Progenitor cell of endocrine pancreas (in vitro differentiated cells): ENCODE measurements around the gene DBNDD1. TPM values are rescaled to one million over a fixed set of nuclear protein-coding genes. Genes with fewer than 3 reads are reported as not detected.

Source experiments
- DNase-seq: peaks from one replicate; pipeline ENCODE4 v3.0.0; 2021; ENCODE audit warnings: low spot score; ENCODE audit not compliant: unreplicated experiment
- H3K27ac Mint-ChIP-seq: 2 replicates; pipeline ENCODE4 v1.8.0; 2021; ENCODE audit warnings: mild to moderate bottlenecking, moderate library complexity, mixed read lengths
- H3K27me3 Mint-ChIP-seq: 2 replicates; pipeline ENCODE4 v1.8.0; 2021; ENCODE audit warnings: mixed read lengths
- H3K36me3 Mint-ChIP-seq: 2 replicates; pipeline ENCODE4 v1.8.0; 2022; ENCODE audit warnings: mixed read lengths; ENCODE audit not compliant: insufficient read depth
- H3K4me1 Mint-ChIP-seq: 2 replicates; pipeline ENCODE4 v1.8.0; 2021; ENCODE audit warnings: low read depth, mixed read lengths
- H3K4me3 Mint-ChIP-seq: 2 replicates; pipeline ENCODE4 v1.8.0; 2021; ENCODE audit warnings: low read depth, mild to moderate bottlenecking, moderate library complexity, mixed read lengths
- H3K9me3 Mint-ChIP-seq: 2 replicates; pipeline ENCODE4 v1.8.0; 2021; ENCODE audit warnings: low read depth, mixed read lengths
- total RNA-seq: library from RNA; stranded (reverse); gene quantifications from 2 replicates; pipeline ENCODE4 v1.2.1, GENCODE V29; 2021
- TF ChIP-seq, protein P1 (sequence below): fragments of 200-600 bp; sonication (generic); IDR thresholded peaks from one replicate; pipeline ENCODE4 v1.5.0; 2021; ENCODE audit warnings: antibody characterized with exemption, mild to moderate bottlenecking; ENCODE audit not compliant: unreplicated experiment

Gene DBNDD1
- total RNA-seq, 1 donor from 2014 or later, result 57.4 TPM

DNA sequence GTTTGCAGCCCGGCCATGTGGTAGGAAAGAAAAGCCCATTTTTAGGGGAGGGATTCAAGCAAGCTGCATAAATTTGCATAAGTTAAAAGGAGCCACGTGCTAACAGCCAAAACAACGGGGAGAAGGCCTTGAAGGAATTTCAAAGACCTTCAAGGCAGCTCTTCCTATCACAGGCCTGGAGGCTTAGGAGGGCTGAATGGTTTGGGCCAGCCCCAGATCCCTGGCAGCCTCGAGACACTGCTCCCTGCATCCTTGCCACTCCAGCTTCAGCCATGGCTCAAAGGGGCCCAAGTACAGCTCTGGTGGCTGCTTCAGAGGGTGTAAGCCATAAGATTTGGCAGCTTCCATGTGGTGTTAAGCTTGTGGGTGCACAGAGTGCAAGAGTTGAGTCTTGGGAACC, 35.3 kb upstream of the DBNDD1 start:
- Mint-ChIP-seq H3K4me1 (no peaks in the 10 kb centered on the region), H3K9me3 (peaks cover 20% of the 10 kb centered on the region), H3K27me3 (peaks cover 20% of the 10 kb centered on the region), H3K4me3 (no peak overlapping the region), H3K27ac (no peak overlapping the region), H3K36me3 (peaks cover 2% of the 10 kb centered on the region)
- DNase-seq, result no peak
- TF ChIP-seq, protein P1, sequence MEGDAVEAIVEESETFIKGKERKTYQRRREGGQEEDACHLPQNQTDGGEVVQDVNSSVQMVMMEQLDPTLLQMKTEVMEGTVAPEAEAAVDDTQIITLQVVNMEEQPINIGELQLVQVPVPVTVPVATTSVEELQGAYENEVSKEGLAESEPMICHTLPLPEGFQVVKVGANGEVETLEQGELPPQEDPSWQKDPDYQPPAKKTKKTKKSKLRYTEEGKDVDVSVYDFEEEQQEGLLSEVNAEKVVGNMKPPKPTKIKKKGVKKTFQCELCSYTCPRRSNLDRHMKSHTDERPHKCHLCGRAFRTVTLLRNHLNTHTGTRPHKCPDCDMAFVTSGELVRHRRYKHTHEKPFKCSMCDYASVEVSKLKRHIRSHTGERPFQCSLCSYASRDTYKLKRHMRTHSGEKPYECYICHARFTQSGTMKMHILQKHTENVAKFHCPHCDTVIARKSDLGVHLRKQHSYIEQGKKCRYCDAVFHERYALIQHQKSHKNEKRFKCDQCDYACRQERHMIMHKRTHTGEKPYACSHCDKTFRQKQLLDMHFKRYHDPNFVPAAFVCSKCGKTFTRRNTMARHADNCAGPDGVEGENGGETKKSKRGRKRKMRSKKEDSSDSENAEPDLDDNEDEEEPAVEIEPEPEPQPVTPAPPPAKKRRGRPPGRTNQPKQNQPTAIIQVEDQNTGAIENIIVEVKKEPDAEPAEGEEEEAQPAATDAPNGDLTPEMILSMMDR, result no peak

DNA sequence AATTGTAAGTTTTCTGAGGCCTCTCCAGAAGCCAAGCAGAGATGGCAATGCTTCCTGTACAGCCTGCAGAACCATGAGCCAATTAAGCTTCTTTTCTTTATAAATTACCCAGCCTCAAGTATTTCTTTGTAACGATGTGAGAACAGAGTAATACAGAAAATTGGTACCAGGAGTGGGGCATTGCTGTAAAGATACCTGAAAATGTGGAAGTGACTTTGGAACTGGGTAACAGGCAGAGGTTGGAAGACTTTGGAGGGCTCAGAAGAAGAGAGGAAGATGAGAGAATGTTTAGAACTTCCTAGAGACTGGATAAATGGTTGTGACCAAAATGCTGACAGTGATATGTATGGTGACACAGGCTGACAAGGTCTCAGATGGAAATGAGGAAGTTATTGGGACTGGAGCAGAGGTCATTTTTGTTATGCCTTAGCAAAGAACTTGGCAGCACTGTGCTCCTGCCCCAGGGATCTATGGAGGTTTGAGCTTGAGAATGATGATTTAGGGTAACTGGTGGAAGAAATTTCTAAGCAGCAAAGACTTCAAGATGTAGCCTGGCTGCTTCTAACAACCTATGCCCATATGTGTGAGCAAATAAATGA, 34.7 kb upstream of the DBNDD1 start:
- TF ChIP-seq, protein P1, result no peak
- no peak for DNase-seq
- Mint-ChIP-seq H3K27me3 (peaks cover 22% of the 10 kb centered on the region), H3K9me3 (peaks cover 20% of the 10 kb centered on the region), H3K36me3 (peaks cover 2% of the 10 kb centered on the region), H3K27ac (no peak overlapping the region), H3K4me3 (no peak overlapping the region), H3K4me1 (no peaks in the 10 kb centered on the region)

DNA sequence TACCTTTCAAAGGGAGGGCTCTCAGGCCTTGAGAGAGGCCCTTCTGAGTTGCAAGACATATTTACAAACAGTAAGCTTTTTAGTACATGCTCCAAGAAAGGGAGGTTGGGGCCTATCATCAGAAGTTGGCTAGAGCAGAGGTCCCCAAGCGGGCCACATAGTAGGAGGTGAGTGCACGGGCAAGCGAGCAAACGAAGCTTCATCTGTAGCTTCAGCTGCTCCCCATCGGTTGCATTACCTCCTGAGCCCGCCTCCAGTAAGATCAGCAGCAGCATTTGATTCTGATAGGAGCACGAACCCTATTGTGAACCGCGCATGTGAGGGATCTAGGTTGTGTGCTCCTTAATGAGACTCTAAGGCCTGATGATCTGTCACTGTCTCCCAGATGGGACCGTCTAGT, 31.7 kb upstream of the DBNDD1 start:
- DNase-seq, result no peak
- Mint-ChIP-seq H3K4me3 (no peak overlapping the region), H3K4me1 (peaks cover 3% of the 10 kb centered on the region), H3K36me3 (peaks cover 2% of the 10 kb centered on the region), H3K27ac (no peak overlapping the region), H3K9me3 (peaks cover 20% of the 10 kb centered on the region), H3K27me3 (peaks cover 14% of the 10 kb centered on the region)
- TF ChIP-seq, protein P1, result no peak

DNA sequence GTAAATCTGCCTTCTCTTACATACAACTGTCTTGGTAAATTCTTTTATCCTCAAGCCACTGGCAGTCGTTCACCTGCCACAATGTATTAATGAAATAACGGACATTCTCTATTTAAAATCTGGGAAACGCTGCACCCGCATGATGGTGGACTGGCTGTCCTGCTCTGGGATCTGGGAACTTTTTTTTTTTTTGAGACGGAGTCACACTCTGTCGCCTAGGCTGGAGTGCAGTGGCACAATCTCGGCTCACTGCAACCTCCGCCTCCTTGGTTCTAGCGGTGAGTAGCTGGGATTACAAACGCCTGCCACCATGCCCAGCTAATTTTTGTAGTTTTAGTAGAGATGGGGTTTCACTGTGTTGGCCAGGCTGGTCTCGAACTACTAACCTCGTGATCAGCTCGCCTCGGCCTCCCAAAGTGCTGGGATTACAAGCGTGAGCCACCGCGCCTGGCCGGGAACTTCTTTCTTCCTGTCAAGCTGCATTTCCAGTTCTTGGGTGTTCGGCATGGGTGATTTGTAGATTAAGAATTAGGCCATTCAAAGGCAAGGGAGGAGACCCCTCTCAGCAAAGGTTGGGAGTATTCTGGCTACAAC, 29.6 kb upstream of the DBNDD1 start:
- TF ChIP-seq, protein P1, result no peak
- Mint-ChIP-seq H3K27me3 (peaks cover 14% of the 10 kb centered on the region), H3K9me3 (peaks cover 7% of the 10 kb centered on the region), H3K36me3 (no peaks in the 10 kb centered on the region), H3K4me3 (no peak overlapping the region), H3K4me1 (peaks cover 3% of the 10 kb centered on the region), H3K27ac (no peak overlapping the region)
- DNase-seq, result no peak

DNA sequence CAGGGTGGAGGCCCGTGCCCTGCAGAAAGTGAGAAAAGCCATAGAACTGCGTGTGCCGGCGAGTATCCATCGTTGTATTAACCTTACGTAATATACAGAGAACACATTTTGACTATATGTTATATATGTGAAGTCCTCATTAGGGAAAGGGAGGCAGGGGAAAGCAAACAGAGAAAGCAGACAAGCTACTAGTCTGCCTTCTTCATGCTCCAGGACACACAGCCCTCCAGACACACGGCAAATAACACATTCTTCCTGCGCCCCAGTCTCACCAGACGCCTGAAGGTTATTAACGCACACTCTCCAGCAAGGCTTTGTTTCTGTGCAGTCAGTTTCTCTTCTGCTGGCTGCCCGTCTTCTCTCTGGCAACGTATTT, 29.1 kb upstream of the DBNDD1 start:
- TF ChIP-seq, protein P1, result no peak
- Mint-ChIP-seq H3K36me3 (peaks cover 1% of the 10 kb centered on the region), H3K27me3 (peaks cover 14% of the 10 kb centered on the region), H3K4me1 (peaks cover 3% of the 10 kb centered on the region), H3K9me3 (peaks cover 5% of the 10 kb centered on the region), H3K4me3 (peak overlapping the region; percentile 14), H3K27ac (no peak overlapping the region)
- DNase-seq, result no peak
